Suprapubic skin (tissue), 4 donors: ENCODE results near the gene ARF3.

Experiments used
- CTCF ChIP-seq, 2 donors: fragments of 200-600 bp in 1 of 2; fragments of 450-650 bp in 1 of 2; sonication (generic) in 1 of 2; IDR thresholded peaks; one replicate each; pipeline ENCODE4 v1.5.1; 2016 to 2019; ENCODE audit warnings: antibody characterized with exemption in 2 of 2, mild to moderate bottlenecking in 1 of 2, moderate library complexity in 1 of 2
- EP300 ChIP-seq: sonication (generic); formaldehyde crosslinking; IDR thresholded peaks from one replicate; pipeline ENCODE4 v1.6.1; 2017; ENCODE audit warnings: antibody characterized with exemption
- POLR2A ChIP-seq, 2 donors: fragments of 450-650 bp; IDR thresholded peaks; one replicate each; pipeline ENCODE4 v1.6.1; 2017; ENCODE audit warnings: antibody characterized with exemption in 2 of 2, mild to moderate bottlenecking in 2 of 2, moderate library complexity in 2 of 2
- POLR2AphosphoS5 ChIP-seq, 3 donors: sonication (generic); formaldehyde crosslinking; IDR thresholded peaks; one replicate each; pipeline ENCODE4 v1.6.1; 2017; ENCODE audit warnings: antibody characterized with exemption in 3 of 3

- TF ChIP-seq CTCF (IDR thresholded peaks at IDR 0.05) (no peak), POLR2AphosphoS5 (IDR thresholded peaks at IDR 0.05) (no peak), POLR2A (IDR thresholded peaks at IDR 0.05) (no peak), EP300 (no peak)
Observed at GRCh38 chr12:48978741-48979601, 21.7 kb upstream of the ARF3 start.
